ENCODE results near the gene RNH1.

Gene RNH1

DNA sequence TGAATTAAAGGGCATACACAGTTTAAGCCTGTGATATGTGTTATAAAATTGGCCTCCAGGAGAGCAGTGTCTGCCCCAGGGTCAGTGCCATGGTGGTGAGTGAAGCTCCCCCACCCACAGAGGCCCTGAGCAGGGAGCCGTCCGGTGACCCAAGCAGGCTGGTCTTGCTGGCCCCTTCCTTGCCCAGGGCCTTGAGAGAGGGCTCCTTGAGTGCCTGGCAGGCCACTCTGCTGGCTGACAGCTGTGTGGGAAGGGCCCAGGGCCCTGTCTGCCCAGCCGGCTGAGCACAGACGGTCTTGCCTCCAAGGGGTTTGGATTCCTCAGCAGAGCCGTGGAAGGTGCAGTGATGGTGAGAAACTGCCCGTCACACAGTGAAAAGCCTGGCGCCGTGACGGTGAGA is 31.1 kb downstream of the RNH1 start:
- Histone ChIP-seq H3K27ac (peak overlapping the region; percentile 56), H3K9me3 (ENCODE audit: severe bottlenecking) (no peaks in the 10 kb centered on the region), H3K27me3 (ENCODE audit: insufficient read depth, low read depth, severe bottlenecking) (no peaks in the 10 kb centered on the region), H3K4me3 (ENCODE audit: low read depth, low read length) (no peak overlapping the region), H3K36me3 (peaks cover 4% of the 10 kb centered on the region)
- TF ChIP-seq CTCF (IDR thresholded peaks at IDR 0.05; ENCODE audit: low read depth, low read length): no peak
- no peak for DNase-seq

DNA sequence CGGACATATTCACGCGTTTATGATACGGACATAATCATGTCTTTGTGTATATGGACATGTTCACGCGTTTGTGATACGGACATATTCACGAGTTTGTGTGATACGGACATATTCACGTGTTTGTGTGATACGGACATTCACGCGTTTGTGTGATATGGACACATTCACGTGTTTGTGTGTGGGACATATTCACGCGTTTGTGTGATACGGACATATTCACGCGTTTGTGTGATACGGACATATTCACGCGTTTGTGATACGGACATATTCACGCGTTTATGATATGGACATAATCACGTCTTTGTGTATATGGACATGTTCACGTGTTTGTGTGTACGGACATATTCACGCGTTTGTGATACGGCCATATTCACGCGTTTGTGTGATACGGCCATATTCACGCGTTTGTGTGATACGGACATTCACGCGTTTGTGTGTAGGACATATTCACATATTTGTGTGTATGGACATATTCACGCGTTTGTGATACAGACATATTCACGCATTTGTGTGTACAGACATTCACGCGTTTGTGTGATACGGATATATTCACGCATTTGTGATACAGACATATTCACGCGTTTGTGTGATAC is 32.0 kb downstream of the RNH1 start:
- no peak for DNase-seq
- no peaks in the 10 kb centered on the region for H3K27me3 ChIP-seq (ENCODE audit: insufficient read depth, low read depth, severe bottlenecking)
- H3K36me3 ChIP-seq: peaks cover 4% of the 10 kb centered on the region
- H3K4me3 ChIP-seq (ENCODE audit: low read depth, low read length): no peak overlapping the region
- no peak for TF ChIP-seq CTCF (IDR thresholded peaks at IDR 0.05; ENCODE audit: low read depth, low read length)
- H3K27ac ChIP-seq: peak overlapping the region; percentile 85
- H3K9me3 ChIP-seq (ENCODE audit: severe bottlenecking): no peaks in the 10 kb centered on the region

DNA sequence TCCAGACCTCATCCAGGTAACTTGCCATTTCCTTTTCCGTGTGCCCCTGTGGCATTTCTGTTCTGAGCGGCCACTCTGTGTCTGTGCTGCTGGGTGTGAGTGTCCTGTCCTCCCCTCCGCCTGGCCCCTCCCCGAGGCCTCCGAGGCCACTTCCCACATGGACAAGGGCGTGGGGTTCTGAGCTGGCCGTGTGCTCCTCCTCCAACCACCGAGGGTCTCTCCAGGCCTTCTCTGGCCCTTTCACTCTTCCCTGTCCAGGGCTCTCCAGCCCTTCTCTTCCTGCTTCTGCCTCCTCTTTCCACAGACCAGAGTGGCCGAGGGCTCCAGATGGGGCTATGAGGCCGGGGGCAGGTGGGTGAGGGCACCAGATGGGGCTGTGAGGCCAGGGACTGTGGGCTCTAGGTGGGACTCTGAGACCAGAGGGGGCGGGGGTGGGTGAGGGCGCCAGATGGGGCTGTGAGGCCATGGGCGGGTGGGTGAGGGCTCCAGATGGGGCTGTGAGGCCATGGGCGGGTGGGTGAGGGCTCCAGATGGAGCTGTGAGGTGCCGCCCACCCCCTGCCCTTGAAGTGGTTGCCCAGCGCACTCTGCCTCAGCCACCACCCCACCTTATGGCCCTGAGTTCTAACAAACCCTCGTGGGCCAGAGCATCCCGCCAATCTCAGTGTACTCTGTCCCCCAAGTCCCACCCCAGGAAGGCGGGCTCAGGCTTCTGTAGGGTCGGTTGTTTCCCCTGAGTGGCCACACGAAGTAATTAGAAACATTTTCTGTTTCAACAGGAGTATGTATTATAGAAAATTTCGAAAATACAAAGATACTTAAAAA is 32.9 kb downstream of the RNH1 start:
- TF ChIP-seq CTCF (IDR thresholded peaks at IDR 0.05; ENCODE audit: low read depth, low read length): no peak
- H3K27ac ChIP-seq: peak overlapping the region; percentile 98
- peak; percentile 94 for DNase-seq
- no peaks in the 10 kb centered on the region for H3K9me3 ChIP-seq (ENCODE audit: severe bottlenecking)
- peaks cover 4% of the 10 kb centered on the region for H3K36me3 ChIP-seq
- no peaks in the 10 kb centered on the region for H3K27me3 ChIP-seq (ENCODE audit: insufficient read depth, low read depth, severe bottlenecking)
- H3K4me3 ChIP-seq (ENCODE audit: low read depth, low read length): no peak overlapping the region

DNA sequence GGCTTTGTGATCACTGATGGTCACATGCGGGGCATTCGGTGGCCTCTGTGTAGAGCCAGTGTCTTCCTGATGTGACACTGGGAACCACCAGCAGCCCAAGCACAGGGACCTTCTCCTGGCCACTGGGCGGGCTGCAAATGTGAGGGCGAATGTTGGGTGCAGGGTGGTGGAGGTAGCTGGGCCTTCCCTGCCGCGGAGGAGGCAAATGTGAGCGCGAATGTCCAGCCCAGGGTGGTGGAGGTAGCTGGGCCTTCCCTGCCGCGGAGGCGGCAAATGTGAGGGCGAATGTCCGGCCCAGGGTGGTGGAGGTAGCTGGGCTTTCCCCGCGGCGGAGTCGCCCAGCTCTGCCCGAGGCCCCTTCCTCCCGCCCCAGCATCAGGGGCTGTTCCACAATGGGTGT is 33.6 kb downstream of the RNH1 start:
- no peaks in the 10 kb centered on the region for H3K9me3 ChIP-seq (ENCODE audit: severe bottlenecking)

DNA sequence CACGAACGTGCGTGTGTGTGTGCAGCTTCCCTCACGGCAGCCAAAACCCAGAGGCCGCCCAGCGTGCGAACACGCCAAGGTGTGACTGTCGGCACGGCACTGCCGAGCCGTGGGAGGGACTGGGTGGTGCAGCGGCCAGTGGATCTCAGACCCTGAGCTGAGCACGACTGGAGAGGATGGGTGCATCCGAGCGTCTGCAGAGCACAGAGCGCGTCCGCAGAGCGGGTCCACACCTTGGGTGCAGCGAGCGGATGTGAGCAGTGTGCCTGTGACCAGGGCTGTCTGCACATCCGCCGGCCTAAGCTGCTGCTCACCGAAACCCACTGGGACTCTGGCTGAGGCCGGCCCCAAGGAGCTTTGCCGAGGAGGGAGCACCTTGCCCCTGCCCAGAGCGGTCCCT is 34.2 kb downstream of the RNH1 start:
- no peak for TF ChIP-seq CTCF (IDR thresholded peaks at IDR 0.05; ENCODE audit: low read depth, low read length)
- Histone ChIP-seq H3K9me3 (ENCODE audit: severe bottlenecking) (no peaks in the 10 kb centered on the region), H3K36me3 (peaks cover 4% of the 10 kb centered on the region), H3K4me3 (ENCODE audit: low read depth, low read length) (no peak overlapping the region), H3K27ac (peak overlapping the region; percentile 98), H3K27me3 (ENCODE audit: insufficient read depth, low read depth, severe bottlenecking) (no peaks in the 10 kb centered on the region)
- no peak for DNase-seq

More for the DNA sequence above, 33.6 kb downstream of the RNH1 start:
- Histone ChIP-seq H3K36me3 (peaks cover 4% of the 10 kb centered on the region), H3K27me3 (ENCODE audit: insufficient read depth, low read depth, severe bottlenecking) (no peaks in the 10 kb centered on the region), H3K27ac (peak overlapping the region; percentile 98), H3K4me3 (ENCODE audit: low read depth, low read length) (no peak overlapping the region)
- DNase-seq: no peak
- no peak for TF ChIP-seq CTCF (IDR thresholded peaks at IDR 0.05; ENCODE audit: low read depth, low read length)
